ENCODE results near the gene CCT8. TPM values are rescaled to one million over a fixed set of nuclear protein-coding genes. Genes with fewer than 3 reads are reported as not detected.
"Not testable (repeated sequence)": the region's sequence is repeated elsewhere in the genome, so short reads cannot be mapped to it uniquely, and the experiment has no call there.

CCT8 gene
- total RNA-seq, 2 experiments from 2014 or later: 465 to 572 TPM

GRCh38 chr21:29077651-29078090 lies 4.2 kb upstream of the CCT8 start:
- intact Hi-C loops (cut with DNase I, micrococcal nuclease): loop anchor here (1.0 to 5.0 kb wide), 6 partner anchors 53 to 360 kb away; partner anchors contain the start of gene USP16 (in 1 of the 2)
- POLR2A ChIA-PET: interaction anchor here (0.7 to 1.5 kb wide), 4 partner anchors 75 to 223 kb away, joined by 3 to 7 read pairs (median 4); no protein-coding TSS in a partner anchor
- peak overlapping the region; percentile 80 for H3K4me3 Mint-ChIP-seq
- H3K27me3 Mint-ChIP-seq: no peaks in the 10 kb centered on the region
- H3K4me1 Mint-ChIP-seq: peaks cover 56% of the 10 kb centered on the region
- peaks cover 16% of the 10 kb centered on the region for H3K36me3 Mint-ChIP-seq (ENCODE audit: low read depth)
- no peak for ATAC-seq
- DNase-seq: peak; percentile 57
- no peaks in the 10 kb centered on the region for H3K9me3 Mint-ChIP-seq (ENCODE audit: low read depth)
- CTCF ChIA-PET: interaction anchor here (1.1 to 2.8 kb wide), 4 partner anchors 10 to 294 kb away, joined by 4 to 10 read pairs (median 7); no protein-coding TSS in a partner anchor
- H3K27ac Mint-ChIP-seq: peak overlapping the region; percentile 91

DNA sequence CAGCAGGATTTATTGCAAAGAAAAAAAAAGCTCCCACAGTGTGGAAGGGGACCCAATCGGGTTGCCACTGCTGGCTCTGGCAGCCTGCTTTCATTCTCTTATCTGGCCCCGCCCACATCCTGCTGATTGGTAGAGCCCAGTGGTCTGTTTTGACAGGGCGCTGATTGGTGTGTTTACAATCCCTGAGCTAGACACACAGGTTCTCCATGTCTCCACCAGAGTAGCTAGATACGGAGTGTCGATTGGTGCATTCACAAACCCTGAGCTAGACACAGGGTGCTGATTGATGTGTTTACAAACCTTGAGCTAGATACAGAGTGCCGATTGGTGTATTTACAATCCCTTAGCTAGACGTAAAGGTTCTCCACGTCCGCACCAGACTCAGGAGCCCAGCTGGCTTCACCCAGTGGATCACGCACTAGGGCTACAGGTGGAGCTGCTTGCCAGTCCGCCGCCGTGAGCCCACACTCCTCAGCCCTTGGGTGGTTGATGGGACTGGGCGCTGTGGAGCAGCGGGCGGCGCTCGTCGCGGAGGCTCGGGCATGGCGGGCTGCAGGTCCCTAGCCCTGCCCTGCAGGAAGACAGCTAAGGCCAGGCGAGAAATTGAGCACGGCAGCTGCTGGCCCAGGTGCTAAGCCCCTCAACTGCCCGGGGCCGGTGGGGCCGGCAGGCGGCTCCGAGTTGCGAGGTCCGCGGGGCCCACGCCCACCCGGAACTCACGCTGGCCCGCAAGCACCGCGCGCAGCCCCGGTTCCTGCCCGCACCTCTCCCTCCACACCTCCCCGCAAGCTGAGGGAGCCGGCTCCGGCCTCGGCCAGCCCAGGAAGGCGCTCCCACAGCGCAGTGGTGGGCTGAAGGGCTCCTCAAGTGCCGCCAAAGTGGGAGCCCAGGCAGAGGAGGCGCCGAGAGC lies 3.5 kb upstream of the CCT8 start:
- not testable (repeated sequence) for H3K27me3 Mint-ChIP-seq; H3K9me3 Mint-ChIP-seq (ENCODE audit: low read depth); ATAC-seq
- CTCF ChIA-PET: interaction anchor here (0.7 to 2.8 kb wide), 6 partner anchors 11 to 294 kb away, joined by 3 to 10 read pairs (median 4); no protein-coding TSS in a partner anchor
- intact Hi-C loops (cut with DNase I, micrococcal nuclease): loop anchor here (1.0 to 5.0 kb wide), 4 partner anchors 53 to 360 kb away; partner anchors contain the start of gene USP16 (in 1 of the 2)
- peak overlapping the region; percentile 92 for H3K27ac Mint-ChIP-seq
- POLR2A ChIA-PET: interaction anchor here (0.7 to 1.9 kb wide), 8 partner anchors 52 to 225 kb away, joined by 3 to 9 read pairs (median 4); partner anchors contain the start of gene USP16
- peaks cover 57% of the 10 kb centered on the region for H3K4me1 Mint-ChIP-seq
- peak overlapping the region; percentile 80 for H3K4me3 Mint-ChIP-seq
- DNase-seq: peak; percentile 88
- peaks cover 23% of the 10 kb centered on the region for H3K36me3 Mint-ChIP-seq (ENCODE audit: low read depth)

GRCh38 chr21:29075706-29076466 lies 2.4 kb upstream of the CCT8 start:
- Mint-ChIP-seq H3K27me3 (no peaks in the 10 kb centered on the region), H3K4me1 (peaks cover 59% of the 10 kb centered on the region), H3K36me3 (ENCODE audit: low read depth) (peaks cover 30% of the 10 kb centered on the region), H3K9me3 (ENCODE audit: low read depth) (no peaks in the 10 kb centered on the region), H3K27ac (peak overlapping the region; percentile 92), H3K4me3 (peak overlapping the region; percentile 80)
- peak; percentile 5 for ATAC-seq
- intact Hi-C loops (cut with DNase I, micrococcal nuclease): loop anchor here (2.0 to 5.0 kb wide), 3 partner anchors 121 to 361 kb away; no protein-coding TSS in a partner anchor
- CTCF ChIA-PET: interaction anchor here (0.5 to 2.8 kb wide), 5 partner anchors 32 to 296 kb away, joined by 3 to 10 read pairs (median 4); no protein-coding TSS in a partner anchor
- POLR2A ChIA-PET: interaction anchor here (0.6 to 1.9 kb wide), 3 partner anchors 51 to 224 kb away, joined by 3 to 9 read pairs (median 6); no protein-coding TSS in a partner anchor
- no peak for DNase-seq

GRCh38 chr21:29074783-29075182 lies 1.3 kb upstream of the CCT8 start:
- intact Hi-C loops (cut with DNase I, micrococcal nuclease): loop anchor here in 1 of 2 experiments (5.0 kb wide), 2 partner anchors 273 to 363 kb away; no protein-coding TSS in a partner anchor
- DNase-seq: no peak
- ChIA-PET CTCF (interaction anchor here (0.6 to 2.8 kb wide), 7 partner anchors 13 to 297 kb away, joined by 3 to 10 read pairs (median 4); no protein-coding TSS in a partner anchor), POLR2A (interaction anchor here (1.5 kb wide), 1 partner anchor 50 kb away, joined by 10 read pairs; the partner anchor contains the start of gene USP16)
- Mint-ChIP-seq H3K9me3 (ENCODE audit: low read depth) (no peaks in the 10 kb centered on the region), H3K27ac (peak overlapping the region; percentile 70), H3K4me3 (peak overlapping the region; percentile 16), H3K4me1 (peaks cover 57% of the 10 kb centered on the region), H3K36me3 (ENCODE audit: low read depth) (peaks cover 37% of the 10 kb centered on the region), H3K27me3 (no peaks in the 10 kb centered on the region)
- ATAC-seq: no peak

- Mint-ChIP-seq H3K36me3 (ENCODE audit: low read depth) (peaks cover 40% of the 10 kb centered on the region), H3K27me3 (no peaks in the 10 kb centered on the region)
Measured at GRCh38 chr21:29074007-29074376, 544 bp upstream of the CCT8 start.

DNA sequence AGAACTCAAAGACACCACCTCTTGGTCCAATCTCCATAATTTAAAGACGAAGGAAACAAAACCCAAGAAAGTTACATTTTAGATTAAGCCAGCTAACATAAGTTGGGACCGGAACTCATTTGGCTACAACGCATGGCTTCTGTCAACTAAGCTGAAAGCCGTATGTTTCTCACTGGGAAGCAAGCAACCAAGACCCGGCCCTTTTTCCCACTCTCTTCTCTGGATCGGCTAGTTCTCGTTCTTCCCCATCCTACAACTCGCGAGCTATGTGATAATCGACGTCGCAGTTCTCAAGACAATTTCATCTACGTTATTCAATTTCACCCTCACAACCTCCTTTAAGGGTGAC lies 601 bp downstream of the CCT8 start:
- Mint-ChIP-seq H3K9me3 (ENCODE audit: low read depth) (no peaks in the 10 kb centered on the region), H3K4me3 (peak overlapping the region; percentile 100), H3K4me1 (peaks cover 45% of the 10 kb centered on the region), H3K27ac (peak overlapping the region; percentile 100), H3K36me3 (ENCODE audit: low read depth) (peaks cover 46% of the 10 kb centered on the region), H3K27me3 (no peaks in the 10 kb centered on the region)
- ChIA-PET CTCF (interaction anchor here (0.6 to 1.6 kb wide), 6 partner anchors 9 to 279 kb away, joined by 3 to 5 read pairs (median 4); partner anchors contain the start of gene USP16), POLR2A (interaction anchor here (0.6 to 1.6 kb wide), 4 partner anchors 43 to 225 kb away, joined by 3 to 7 read pairs (median 4); partner anchors contain the start of gene BACH1)
- intact Hi-C loops (cut with DNase I, micrococcal nuclease): loop anchor here (1.0 to 5.0 kb wide), 7 partner anchors 49 to 274 kb away; partner anchors contain the start of genes USP16 (in 2 of the 2) and BACH1 (in 1 of the 2)
- no peak for ATAC-seq
- DNase-seq: no peak

More at GRCh38 chr21:29074007-29074376, 544 bp upstream of the CCT8 start:
- ChIA-PET POLR2A (interaction anchor here (0.8 to 1.5 kb wide), 6 partner anchors 8 to 226 kb away, joined by 3 to 10 read pairs (median 6); partner anchors contain the start of genes BACH1, LTN1 and USP16), CTCF (interaction anchor here (0.7 to 1.4 kb wide), 5 partner anchors 14 to 274 kb away, joined by 3 to 10 read pairs (median 4); no protein-coding TSS in a partner anchor)
- Mint-ChIP-seq H3K4me1 (peaks cover 53% of the 10 kb centered on the region), H3K27ac (peak overlapping the region; percentile 100), H3K4me3 (peak overlapping the region; percentile 100), H3K9me3 (ENCODE audit: low read depth) (no peaks in the 10 kb centered on the region)
- intact Hi-C loops (cut with DNase I, micrococcal nuclease): loop anchor here in 1 of 2 experiments (5.0 kb wide), 1 partner anchor 273 kb away; no protein-coding TSS in a partner anchor
- peak; percentile 17 for ATAC-seq
- no peak for DNase-seq

DNA sequence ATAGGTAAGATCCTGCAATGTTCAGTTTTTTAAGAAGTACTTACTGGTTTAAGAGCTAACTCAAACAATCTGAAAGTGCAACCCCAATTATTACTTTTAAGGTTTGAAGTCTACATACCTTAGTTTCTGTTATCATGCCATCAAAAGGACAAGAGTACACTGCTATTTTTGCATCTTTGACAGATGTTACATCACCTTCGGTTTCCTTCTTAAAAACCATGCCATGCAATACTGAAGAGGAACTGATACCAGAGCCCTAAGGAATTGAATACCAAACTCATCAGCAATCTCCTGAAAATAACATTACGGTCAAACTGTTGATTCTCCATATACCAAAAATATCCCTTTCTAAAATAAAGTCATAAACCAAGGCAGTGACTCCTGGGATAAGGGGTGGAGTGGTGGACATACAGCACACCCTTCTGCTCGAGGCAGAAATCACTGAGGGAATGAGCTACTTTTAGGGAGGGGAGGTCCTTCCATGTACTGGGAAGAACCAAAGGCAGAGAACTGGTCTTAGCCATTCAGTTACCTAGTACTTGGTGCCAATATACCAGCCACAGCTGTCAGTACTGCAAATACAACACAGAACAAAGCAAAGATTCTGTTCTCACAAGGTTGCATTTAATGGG lies 8.5 kb downstream of the CCT8 start:
- Mint-ChIP-seq H3K27ac (peak overlapping the region; percentile 51), H3K4me3 (no peak overlapping the region), H3K9me3 (ENCODE audit: low read depth) (no peaks in the 10 kb centered on the region), H3K27me3 (no peaks in the 10 kb centered on the region), H3K36me3 (ENCODE audit: low read depth) (peaks cover 76% of the 10 kb centered on the region), H3K4me1 (peaks cover 7% of the 10 kb centered on the region)
- ChIA-PET CTCF (no interaction called here), POLR2A (interaction anchor here (0.6 kb wide), 2 partner anchors 25 to 32 kb away, joined by 3 to 4 read pairs; no protein-coding TSS in a partner anchor)
- ATAC-seq: no peak
- intact Hi-C loops (cut with DNase I, micrococcal nuclease): no loop called here
- no peak for DNase-seq

GRCh38 chr21:29056538-29057050 lies 16.9 kb downstream of the CCT8 start:
- Mint-ChIP-seq H3K36me3 (ENCODE audit: low read depth) (peaks cover 46% of the 10 kb centered on the region), H3K9me3 (ENCODE audit: low read depth) (no peaks in the 10 kb centered on the region), H3K4me3 (no peak overlapping the region), H3K27me3 (no peaks in the 10 kb centered on the region), H3K27ac (no peak overlapping the region), H3K4me1 (no peaks in the 10 kb centered on the region)
- intact Hi-C loops (cut with DNase I, micrococcal nuclease): loop anchor here in 1 of 2 experiments (2.0 kb wide), 1 partner anchor 14 kb away; no protein-coding TSS in a partner anchor
- POLR2A ChIA-PET: no interaction called here
- DNase-seq (no peak), ATAC-seq (no peak)
- CTCF ChIA-PET: interaction anchor here (0.6 to 1.0 kb wide), 4 partner anchors 13 to 65 kb away, joined by 3 to 4 read pairs (median 3); no protein-coding TSS in a partner anchor

DNA sequence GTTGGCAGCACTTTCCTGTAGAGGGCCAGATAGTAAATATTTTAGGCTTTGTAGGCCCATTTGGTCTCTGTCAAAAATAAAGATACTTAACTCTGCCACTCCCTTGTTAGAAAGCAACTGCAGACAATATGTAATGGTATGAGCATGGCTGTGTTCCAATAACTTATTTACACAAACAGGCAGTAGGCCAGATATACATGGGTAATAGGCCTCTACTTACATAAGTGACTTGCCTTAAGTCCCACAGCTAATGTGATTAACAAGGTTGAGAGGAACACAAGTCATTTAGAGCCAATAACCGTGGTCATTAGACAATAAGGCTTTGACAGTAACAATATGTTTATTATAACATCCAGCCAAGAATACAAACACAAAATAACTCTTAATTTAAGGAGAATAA lies 17.4 kb downstream of the CCT8 start:
- Mint-ChIP-seq H3K36me3 (ENCODE audit: low read depth) (peaks cover 41% of the 10 kb centered on the region), H3K4me3 (no peak overlapping the region), H3K4me1 (no peaks in the 10 kb centered on the region), H3K27me3 (no peaks in the 10 kb centered on the region), H3K9me3 (ENCODE audit: low read depth) (no peaks in the 10 kb centered on the region), H3K27ac (no peak overlapping the region)
- no peak for DNase-seq
- no peak for ATAC-seq
- CTCF ChIA-PET: interaction anchor here (1.0 to 1.7 kb wide), 3 partner anchors 11 to 16 kb away, joined by 3 to 5 read pairs (median 4); no protein-coding TSS in a partner anchor
- intact Hi-C loops (cut with DNase I, micrococcal nuclease): loop anchor here in 1 of 2 experiments (2.0 kb wide), 1 partner anchor 15 kb away; no protein-coding TSS in a partner anchor
- POLR2A ChIA-PET: no interaction called here

Data from activated CD4-positive, alpha-beta T cell treated with anti-CD3 and anti-CD28 coated beads for 36 hours (primary cell).